Fibroblast of gingiva (primary cell): ENCODE results near the gene IL12A.

Experiments used
- DNase-seq: peaks from one replicate; pipeline ENCODE4 v3.0.0-alpha.2; 2011; ENCODE audit warnings: low read depth

IL12A gene

DNA sequence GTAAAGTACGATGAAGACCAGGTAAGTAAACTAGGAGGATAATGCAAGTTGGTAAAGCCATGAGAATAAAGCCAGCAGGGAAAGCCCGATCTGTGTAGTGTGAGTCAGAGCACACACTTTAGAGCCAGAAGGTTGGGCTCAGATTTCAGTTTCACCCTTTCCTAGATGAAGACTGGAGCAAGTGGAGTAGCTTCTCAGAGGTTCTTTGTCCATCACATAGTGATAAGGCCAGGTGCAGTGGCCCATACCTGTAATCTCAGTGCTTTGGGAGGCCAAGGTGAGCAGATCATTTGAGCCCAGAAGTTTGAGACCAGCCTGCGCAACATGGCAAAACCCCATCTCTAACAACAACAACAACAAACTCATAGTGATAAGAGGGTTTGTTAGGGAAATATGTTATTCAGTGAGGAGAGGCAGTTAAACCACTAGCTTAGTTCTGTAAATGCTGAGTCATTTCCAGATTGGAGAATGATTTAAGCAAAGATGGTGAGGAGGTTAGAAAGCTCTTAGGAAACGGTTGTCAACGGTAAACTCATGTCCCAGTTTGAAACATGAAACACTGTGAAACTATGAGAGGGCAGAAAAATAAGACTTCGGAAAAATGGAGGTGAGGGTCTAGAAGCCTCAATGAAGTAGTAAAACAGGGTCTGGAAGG is 39.0 kb downstream of the IL12A start:
- DNase-seq = peak; percentile 36

DNA sequence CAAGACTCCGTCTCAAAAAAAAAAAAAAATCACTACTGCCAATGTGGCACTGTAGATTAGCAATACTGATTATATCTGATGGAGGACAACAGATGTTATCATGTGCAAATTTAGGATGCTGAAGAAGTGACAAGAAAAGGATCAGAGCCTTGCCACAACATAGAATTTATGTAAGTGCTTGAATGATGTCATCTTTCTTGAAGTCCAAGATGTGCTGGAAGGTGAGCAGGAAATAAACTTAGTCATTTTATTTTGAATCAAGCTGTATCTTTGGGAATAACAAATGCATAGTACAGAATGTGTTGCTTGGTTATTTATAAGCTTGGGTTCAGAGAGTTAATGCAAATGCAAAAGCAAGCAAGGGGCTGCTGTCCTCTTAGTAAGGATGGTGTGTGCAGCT is 47.1 kb downstream of the IL12A start:
- DNase-seq = no peak

DNA sequence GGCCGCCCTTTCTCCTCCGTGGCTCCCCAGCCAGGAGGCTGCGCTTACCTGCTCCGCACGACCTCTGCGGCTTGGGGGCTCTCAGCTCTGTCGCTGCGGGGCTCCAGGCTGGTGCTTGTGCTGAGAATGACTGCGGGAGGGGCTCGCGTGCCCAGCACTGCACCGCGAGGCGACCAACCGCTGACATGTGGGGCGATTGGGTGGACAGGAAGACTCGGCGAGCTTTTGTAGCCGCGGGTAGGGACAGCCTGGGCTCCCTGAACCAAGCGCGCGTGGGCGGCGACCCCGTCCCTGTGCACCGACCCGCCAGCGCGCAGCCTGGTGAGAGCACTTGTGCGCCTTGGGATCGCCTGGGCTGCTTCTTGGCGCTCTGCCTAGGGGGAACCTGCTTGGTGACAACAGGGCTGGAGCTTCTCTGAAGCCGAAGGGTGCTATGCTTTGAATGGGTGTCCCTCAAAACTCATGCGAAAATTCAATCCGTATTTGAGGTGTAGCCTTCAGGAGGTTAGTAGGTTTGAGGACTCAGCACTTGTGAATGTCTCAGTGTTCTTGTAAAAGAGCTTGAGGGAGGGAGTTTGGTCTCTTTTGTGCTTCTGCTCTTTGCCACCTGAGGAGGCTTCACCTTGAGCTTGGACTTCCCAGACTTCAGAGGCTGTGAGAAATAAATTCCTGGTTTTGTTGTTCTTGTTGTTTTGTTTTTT is 50.4 kb downstream of the IL12A start:
- no peak for DNase-seq

DNA sequence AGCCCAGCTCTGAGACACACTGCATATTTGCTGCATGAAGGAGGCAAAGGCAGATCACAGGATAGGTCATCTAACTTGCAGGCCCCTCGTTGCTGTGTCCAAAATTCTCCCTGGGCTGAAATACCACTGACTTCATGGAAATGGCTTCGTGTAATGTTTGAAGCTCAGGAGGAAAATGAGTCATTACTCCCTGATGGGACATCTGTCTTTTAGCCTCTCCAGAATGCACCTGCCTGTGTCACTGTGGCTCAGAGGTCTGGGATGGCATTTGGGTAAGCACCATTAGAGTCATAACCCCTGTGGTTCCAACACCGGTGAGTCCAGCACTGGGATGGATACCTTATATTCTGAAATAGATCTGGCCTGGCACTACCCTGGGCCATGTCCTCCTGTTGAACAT is 51.5 kb downstream of the IL12A start:
- no peak for DNase-seq

DNA sequence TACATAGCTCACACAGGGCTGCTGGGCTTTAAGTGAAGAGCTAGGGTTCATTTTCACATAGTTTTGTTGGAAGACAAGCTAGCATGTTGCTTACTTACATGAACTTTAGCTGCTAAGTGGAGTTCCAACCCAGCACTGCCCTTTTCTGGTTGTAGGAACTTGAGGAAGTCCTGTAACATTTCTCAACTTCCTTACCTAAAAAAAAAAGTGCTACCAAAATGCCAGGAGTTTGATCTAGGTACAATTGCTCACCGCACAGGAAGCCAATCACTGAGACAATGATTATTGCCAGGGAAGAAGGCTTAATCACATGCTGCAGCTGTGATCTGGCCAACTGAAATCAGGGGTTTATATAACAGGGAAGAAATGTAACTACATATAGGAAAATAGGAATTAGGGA is 52.8 kb downstream of the IL12A start:
- no peak for DNase-seq

DNA sequence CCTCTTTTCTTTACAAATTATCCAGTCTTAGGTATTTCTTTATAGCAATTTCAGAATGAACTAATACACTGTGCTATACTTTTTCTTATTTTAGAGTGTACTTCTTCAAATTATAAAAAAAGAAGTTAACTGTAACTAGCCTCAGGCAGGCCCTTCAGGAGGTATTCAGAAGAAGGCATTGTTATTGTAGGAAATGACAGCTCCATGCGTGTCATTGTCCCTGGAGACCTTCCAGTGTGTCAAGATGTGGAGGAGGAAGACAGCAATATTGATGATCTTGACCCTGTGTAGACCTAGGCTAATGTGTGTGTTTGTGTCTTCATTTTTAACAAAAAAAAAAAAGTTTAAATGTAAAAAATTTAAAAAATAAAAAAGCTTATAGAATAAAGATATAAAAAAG is 55.5 kb downstream of the IL12A start:
- no peak for DNase-seq
